Mesenchymal stem cell (in vitro differentiated cells and primary cell): Measurements from ENCODE around the gene UBAC2.

Experiments
- DNase-seq: peaks from one replicate; pipeline ENCODE4 v3.0.0-alpha.2; 2013
- H2AFZ ChIP-seq: one replicate; pipeline ENCODE4 v1.6.1; 2013; ENCODE audit warnings: low read depth, mild to moderate bottlenecking, control low read depth, inconsistent platforms, low read length, moderate library complexity
- H2AK5ac ChIP-seq: 2 replicates; pipeline ENCODE4 v1.6.1; 2013; ENCODE audit warnings: low read length, moderate library complexity, mild to moderate bottlenecking, inconsistent platforms; ENCODE audit not compliant: severe bottlenecking
- H2BK120ac ChIP-seq: one replicate; pipeline ENCODE4 v1.6.1; 2013; ENCODE audit warnings: low read depth, mild to moderate bottlenecking, inconsistent platforms, low read length, moderate library complexity
- H2BK12ac ChIP-seq, 2 experiments: one replicate each; pipeline ENCODE4 v1.6.1; 2013; ENCODE audit warnings: inconsistent platforms in 2 of 2, low read length in 2 of 2, mild to moderate bottlenecking in 2 of 2, moderate library complexity in 2 of 2, control low read depth in 1 of 2
- H2BK15ac ChIP-seq: one replicate; pipeline ENCODE4 v1.6.1; 2013; ENCODE audit warnings: mild to moderate bottlenecking, low read depth, inconsistent platforms; ENCODE audit not compliant: poor library complexity, severe bottlenecking
- H2BK5ac ChIP-seq: 2 replicates; pipeline ENCODE4 v1.6.1; 2013; ENCODE audit warnings: low read depth, mild to moderate bottlenecking, low read length, control low read depth, inconsistent platforms; ENCODE audit not compliant: poor library complexity, severe bottlenecking
- H3K14ac ChIP-seq, 2 experiments: one replicate each; pipeline ENCODE4 v1.6.1; 2013; ENCODE audit warnings: inconsistent platforms in 2 of 2, low read length in 2 of 2, control low read depth in 1 of 2, mild to moderate bottlenecking in 1 of 2, moderate library complexity in 1 of 2
- H3K18ac ChIP-seq, 2 experiments: one replicate each; pipeline ENCODE4 v1.6.1; 2013; ENCODE audit warnings: inconsistent platforms in 2 of 2, low read length in 2 of 2, control low read depth in 1 of 2, low read depth in 1 of 2, mild to moderate bottlenecking in 1 of 2
- H3K23ac ChIP-seq, 2 experiments: one replicate each; pipeline ENCODE4 v1.6.1; 2013; ENCODE audit warnings: inconsistent platforms in 2 of 2, low read length in 2 of 2, mild to moderate bottlenecking in 2 of 2, moderate library complexity in 2 of 2, control low read depth in 1 of 2
- H3K27ac ChIP-seq: 2 replicates; pipeline ENCODE4 v1.5.1; 2013; ENCODE audit warnings: mild to moderate bottlenecking, moderate library complexity, low read length, control low read depth, inconsistent platforms; ENCODE audit not compliant: poor library complexity, severe bottlenecking
- H3K27me3 ChIP-seq, 2 experiments: 2 replicates each; pipeline versions ENCODE4 v1.6.1 to v1.7.0; 2013; ENCODE audit warnings: low read length in 2 of 2, mild to moderate bottlenecking in 2 of 2, moderate library complexity in 2 of 2, control low read depth in 1 of 2, inconsistent platforms in 1 of 2; ENCODE audit not compliant: control insufficient read depth in 1 of 2, insufficient read depth in 1 of 2
- H3K36me3 ChIP-seq, 2 experiments: 2 replicates each; pipeline versions ENCODE4 v1.6.1 to v1.7.0; 2013; ENCODE audit warnings: low read length in 2 of 2, control low read depth in 1 of 2, inconsistent platforms in 1 of 2, low read depth in 1 of 2, mild to moderate bottlenecking in 1 of 2; ENCODE audit not compliant: insufficient read depth in 2 of 2, control insufficient read depth in 1 of 2
- H3K4ac ChIP-seq, 2 experiments: one replicate each; pipeline ENCODE4 v1.6.1; 2013; ENCODE audit warnings: inconsistent platforms in 2 of 2, low read length in 2 of 2, mild to moderate bottlenecking in 2 of 2, moderate library complexity in 2 of 2, control low read depth in 1 of 2, low read depth in 1 of 2
- H3K4me1 ChIP-seq: 2 replicates; pipeline ENCODE4 v1.6.1; 2013; ENCODE audit warnings: low read depth, low read length, control low read depth; ENCODE audit not compliant: control insufficient read depth, insufficient read depth
- H3K4me2 ChIP-seq: 2 replicates; pipeline ENCODE4 v1.6.1; 2013; ENCODE audit warnings: low read length, mild to moderate bottlenecking, inconsistent platforms; ENCODE audit not compliant: poor library complexity, severe bottlenecking
- H3K4me3 ChIP-seq, 2 experiments: 2 replicates each; pipeline versions ENCODE4 v1.5.1 to v1.7.0; 2013; ENCODE audit warnings: low read length in 2 of 2, mild to moderate bottlenecking in 2 of 2, control low read depth in 1 of 2, low read depth in 1 of 2; ENCODE audit not compliant: insufficient read depth in 1 of 2
- H3K79me1 ChIP-seq: replicated peaks from 2 replicates; pipeline ENCODE4 v1.6.1; 2013; ENCODE audit warnings: mild to moderate bottlenecking, control low read depth, low read length, inconsistent platforms; ENCODE audit not compliant: poor library complexity, severe bottlenecking
- H3K9ac ChIP-seq: 2 replicates; pipeline ENCODE4 v1.7.0; 2013; ENCODE audit warnings: mild to moderate bottlenecking, low read length, moderate library complexity
- H3K9me3 ChIP-seq: 2 replicates; pipeline ENCODE4 v1.7.0; 2013; ENCODE audit warnings: mild to moderate bottlenecking, low read length; ENCODE audit not compliant: control insufficient read depth
- H4K8ac ChIP-seq: one replicate; pipeline ENCODE4 v1.6.1; 2013; ENCODE audit warnings: inconsistent platforms, mild to moderate bottlenecking, low read length, moderate library complexity
- H4K91ac ChIP-seq: one replicate; pipeline ENCODE4 v1.6.1; 2013; ENCODE audit warnings: mild to moderate bottlenecking, low read length, inconsistent platforms
- WGBS: methylation state at CpG from one replicate; pipeline ENCODE4 v1.1.7; 2013; ENCODE audit warnings: mixed read lengths; 5-methylcytosine and 5-hydroxymethylcytosine counted together

UBAC2 gene

GRCh38 chr13:99362362-99362761, 161.7 kb downstream of the UBAC2 start:
- no CpG with 5 or more reads among the region's 1 CpG for WGBS

GRCh38 chr13:99363391-99363790, 162.7 kb downstream of the UBAC2 start:
- H3K4me3 ChIP-seq, result no peak overlapping the region
- no peak overlapping the region for H4K91ac ChIP-seq
- H3K27ac ChIP-seq, result no peak overlapping the region
- H3K9ac ChIP-seq, result no peak overlapping the region
- H3K4me2 ChIP-seq, result no peak overlapping the region
- WGBS, result 94% methylated on average over 6 of the region's 7 CpGs
- no peak overlapping the region for H3K23ac ChIP-seq
- H2BK12ac ChIP-seq, result no peak overlapping the region
- H3K4me1 ChIP-seq, result no peaks in the 10 kb centered on the region
- H3K4ac ChIP-seq, result no peak overlapping the region
- no peak overlapping the region for H2AFZ ChIP-seq
- no peak overlapping the region for H4K8ac ChIP-seq
- H3K79me1 ChIP-seq, result peaks cover 15% of the 10 kb centered on the region
- H3K9me3 ChIP-seq, result no peaks in the 10 kb centered on the region
- H2AK5ac ChIP-seq, result no peak overlapping the region
- H3K36me3 ChIP-seq, result peaks cover 14 to 30% of the 10 kb centered on the region in 2 experiments
- H3K27me3 ChIP-seq, result no peaks in the 10 kb centered on the region
- no peak overlapping the region for H2BK15ac ChIP-seq
- no peak overlapping the region for H3K18ac ChIP-seq
- H2BK5ac ChIP-seq, result no peak overlapping the region
- no peak for DNase-seq
- H2BK120ac ChIP-seq, result no peak overlapping the region
- H3K14ac ChIP-seq, result no peak overlapping the region

More at GRCh38 chr13:99362362-99362761, 161.7 kb downstream of the UBAC2 start:
- Histone ChIP-seq H2BK12ac (no peak overlapping the region), H3K4ac (no peak overlapping the region), H2AK5ac (no peak overlapping the region), H2BK5ac (no peak overlapping the region), H3K4me3 (no peak overlapping the region), H3K23ac (no peak overlapping the region), H3K4me1 (no peaks in the 10 kb centered on the region), H4K91ac (no peak overlapping the region), H3K27me3 (no peaks in the 10 kb centered on the region), H3K79me1 (peaks cover 22% of the 10 kb centered on the region), H3K27ac (no peak overlapping the region), H3K14ac (no peak overlapping the region), H3K9ac (no peak overlapping the region), H3K9me3 (no peaks in the 10 kb centered on the region), H4K8ac (no peak overlapping the region), H3K18ac (no peak overlapping the region), H2BK15ac (no peak overlapping the region), H2BK120ac (no peak overlapping the region), H3K36me3 (peaks cover 18 to 31% of the 10 kb centered on the region in 2 experiments), H2AFZ (no peak overlapping the region), H3K4me2 (no peak overlapping the region)
- DNase-seq, result no peak

GRCh38 chr13:99363949-99364348, 163.3 kb downstream of the UBAC2 start:
- Histone ChIP-seq H2BK15ac (no peak overlapping the region), H3K4ac (no peak overlapping the region), H3K18ac (no peak overlapping the region), H3K9ac (no peak overlapping the region), H2BK5ac (no peak overlapping the region), H3K23ac (no peak overlapping the region), H3K4me1 (peaks cover 2% of the 10 kb centered on the region), H3K4me2 (no peak overlapping the region), H3K36me3 (peaks cover 12 to 35% of the 10 kb centered on the region in 2 experiments), H2BK120ac (no peak overlapping the region), H3K14ac (no peak overlapping the region), H3K4me3 (no peak overlapping the region), H4K91ac (no peak overlapping the region), H3K79me1 (peaks cover 13% of the 10 kb centered on the region), H3K27me3 (no peaks in the 10 kb centered on the region), H2AK5ac (no peak overlapping the region), H3K9me3 (no peaks in the 10 kb centered on the region), H2BK12ac (no peak overlapping the region), H3K27ac (no peak overlapping the region), H2AFZ (no peak overlapping the region), H4K8ac (no peak overlapping the region)
- WGBS, result no CpG with 5 or more reads among the region's 1 CpG
- DNase-seq, result no peak

- Histone ChIP-seq H4K91ac (no peak overlapping the region), H3K4me1 (peaks cover 2% of the 10 kb centered on the region), H3K4me2 (no peak overlapping the region), H2AFZ (no peak overlapping the region), H3K14ac (no peak overlapping the region), H3K18ac (no peak overlapping the region), H3K23ac (no peak overlapping the region), H2BK120ac (no peak overlapping the region), H4K8ac (no peak overlapping the region), H3K9me3 (no peaks in the 10 kb centered on the region), H3K9ac (no peak overlapping the region), H3K27ac (no peak overlapping the region), H2BK5ac (no peak overlapping the region), H3K27me3 (no peaks in the 10 kb centered on the region), H3K4me3 (no peak overlapping the region), H3K36me3 (peaks cover 7 to 41% of the 10 kb centered on the region in 2 experiments), H2BK15ac (no peak overlapping the region), H2AK5ac (no peak overlapping the region), H3K4ac (no peak overlapping the region), H3K79me1 (peaks cover 4% of the 10 kb centered on the region), H2BK12ac (no peak overlapping the region)
- no peak for DNase-seq
- WGBS, result 88% methylated on average over 6 of the region's 11 CpGs
Observed at GRCh38 chr13:99366075-99366987, 165.7 kb downstream of the UBAC2 start.
